Measurements from ENCODE around the gene SHH.
"Not testable (repeated sequence)": the region's sequence is repeated elsewhere in the genome, so short reads cannot be mapped to it uniquely, and the experiment has no call there.

Gene SHH

DNA sequence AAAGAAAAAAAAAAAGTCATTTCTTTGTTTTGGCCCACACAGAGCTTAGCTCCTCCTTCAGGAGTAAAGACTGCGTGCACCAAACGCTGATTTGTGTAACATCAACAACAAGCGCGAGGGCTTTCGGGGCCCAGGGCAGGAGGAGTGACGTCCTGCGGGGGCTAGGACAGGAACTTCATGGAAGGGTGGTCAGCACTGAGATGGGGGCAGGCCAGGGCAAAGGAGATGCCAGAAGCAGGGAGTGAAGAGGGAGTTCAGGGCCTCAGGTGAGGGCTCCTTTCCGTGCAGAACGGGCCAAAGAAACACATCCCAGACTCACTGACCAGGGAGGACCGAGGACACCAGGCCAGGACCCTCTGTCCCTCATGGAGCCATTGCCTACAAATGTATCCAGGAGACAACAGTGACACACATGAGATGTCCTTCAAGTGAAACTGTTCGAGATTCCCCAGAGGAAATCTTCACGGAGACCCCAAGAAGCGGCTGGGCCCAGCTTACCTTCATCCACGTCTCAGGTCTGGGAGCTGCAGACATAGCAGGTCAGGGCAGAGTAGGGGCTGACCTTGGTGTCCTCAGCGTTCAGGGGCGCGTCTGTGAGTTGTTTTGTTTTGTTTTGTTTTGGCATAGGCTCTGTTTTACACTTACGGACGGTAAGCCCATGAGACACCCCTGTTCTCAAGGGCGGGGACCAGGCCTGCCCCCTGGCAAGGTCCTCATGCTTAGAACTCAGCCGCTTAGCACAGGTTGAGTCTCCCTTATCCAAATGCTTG is 30.4 kb upstream of the SHH start:
- DNase-seq = no peak

GRCh38 chr7:155840909-155841308 is 28.6 kb upstream of the SHH start:
- no peak for DNase-seq

- DNase-seq = no peak
Measured at GRCh38 chr7:155840262-155840885, 28.1 kb upstream of the SHH start.

- no peak for DNase-seq
Measured at GRCh38 chr7:155839461-155839860, 27.2 kb upstream of the SHH start.

- not testable (repeated sequence) for DNase-seq
Measured at GRCh38 chr7:155838312-155838711, 26.0 kb upstream of the SHH start.

- DNase-seq = no peak
Measured at GRCh38 chr7:155837126-155837479, 24.8 kb upstream of the SHH start.

DNA sequence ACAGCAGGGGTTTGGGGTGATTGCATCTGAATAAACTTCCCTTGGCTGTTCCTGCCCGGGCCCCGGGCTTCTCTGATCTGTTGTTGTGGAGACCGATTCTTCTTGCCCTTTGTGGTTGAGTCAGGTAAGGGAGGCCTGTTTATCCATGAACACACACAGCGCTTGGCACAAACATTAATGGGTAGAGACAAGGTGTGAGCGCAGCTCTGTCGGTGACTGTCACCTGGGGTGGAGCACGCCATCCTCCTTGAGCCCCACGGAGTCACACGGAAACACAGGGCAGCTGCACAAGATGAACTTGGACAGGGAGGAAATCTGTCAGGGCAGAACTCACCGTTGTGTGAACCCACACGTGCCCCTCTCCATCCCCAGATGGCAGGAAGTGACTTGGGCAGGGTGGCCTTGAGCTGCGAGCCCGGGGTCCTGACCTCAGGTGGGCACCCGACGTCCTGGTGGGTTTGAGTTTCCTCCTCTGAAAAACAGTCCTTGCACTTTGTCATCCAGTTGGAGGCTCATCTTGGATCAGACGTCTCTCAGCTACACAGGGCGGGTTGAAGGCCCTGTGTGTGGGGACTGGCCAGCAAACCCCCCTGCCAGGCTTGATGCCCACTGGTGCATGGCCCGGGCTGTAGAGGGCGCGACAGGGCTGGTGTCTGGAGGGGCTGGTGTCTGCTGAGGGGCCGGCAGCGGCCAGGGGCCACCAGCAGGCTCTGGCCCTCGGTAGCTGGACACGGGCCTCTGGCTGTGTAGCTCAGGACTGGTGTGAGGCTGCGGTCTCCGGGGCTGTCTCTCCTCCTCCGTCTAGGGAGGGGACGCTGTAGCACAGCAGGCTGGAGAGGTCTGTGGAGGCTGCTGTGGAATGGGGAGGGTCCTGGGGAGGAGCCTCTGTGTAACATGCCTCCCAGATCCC is 24.2 kb upstream of the SHH start:
- DNase-seq = no peak

DNA sequence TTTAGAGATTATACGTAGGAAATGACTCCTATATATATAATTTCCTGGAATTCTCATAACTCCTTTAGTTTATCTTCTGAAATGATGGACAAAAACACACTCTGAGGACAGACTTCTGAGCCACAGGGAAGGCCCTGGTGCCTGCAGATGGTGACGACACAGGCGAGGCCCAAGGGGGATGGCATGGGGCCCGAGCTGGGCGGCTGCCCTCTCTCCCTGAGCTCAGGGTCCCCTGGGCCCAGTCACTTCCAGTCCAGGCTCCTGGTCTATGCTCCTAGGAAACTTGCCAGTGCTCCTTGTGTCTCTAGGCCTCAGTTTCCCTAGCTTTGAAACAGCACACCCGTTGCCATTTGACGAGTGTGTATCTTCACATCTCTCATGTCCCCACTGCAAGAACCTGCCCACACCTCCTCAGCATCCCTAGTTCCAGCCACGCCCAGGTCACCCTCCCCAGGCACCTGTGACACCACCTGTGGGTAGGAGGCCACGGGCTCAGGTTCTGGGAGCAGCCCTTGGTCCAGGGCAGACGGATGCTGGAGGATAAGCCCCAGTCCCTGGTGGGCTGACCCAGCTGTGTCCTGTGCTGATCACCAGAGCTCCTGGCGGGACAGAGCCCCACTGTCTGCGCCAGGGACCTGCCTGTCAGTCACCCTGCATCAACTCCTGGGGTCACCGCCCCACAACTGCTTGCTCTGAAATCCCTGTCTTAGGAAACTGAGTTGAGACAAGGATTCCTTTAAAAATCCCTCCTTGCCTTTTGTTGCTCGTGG is 23.4 kb upstream of the SHH start:
- DNase-seq = no peak

DNA sequence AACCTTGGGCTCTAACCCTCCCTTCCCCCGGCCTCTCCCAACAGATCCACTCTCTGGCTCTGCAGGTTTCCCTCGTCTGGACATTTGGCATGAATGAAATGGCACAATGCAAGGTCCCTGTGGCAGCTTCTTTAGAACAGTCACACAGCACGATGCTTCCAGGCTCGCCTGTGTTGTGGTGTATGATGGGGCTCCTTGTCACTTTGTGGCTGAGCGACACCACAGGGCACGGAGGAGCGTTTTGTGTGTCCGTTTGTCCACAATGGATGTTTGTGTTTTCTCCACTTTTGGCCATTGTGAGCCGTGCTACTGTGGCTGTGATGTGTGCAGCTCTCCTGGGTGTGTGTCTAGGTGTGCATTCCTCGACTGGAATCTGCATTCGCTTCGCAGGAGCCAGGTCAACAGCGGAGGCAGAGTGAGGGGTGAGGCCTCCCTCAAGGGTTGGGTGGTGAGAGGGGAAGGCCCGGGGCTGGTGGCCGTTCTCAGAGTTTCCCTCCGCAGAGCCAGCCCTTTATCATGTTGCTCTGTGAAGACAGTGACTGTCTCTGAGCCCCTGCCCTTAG is 22.3 kb upstream of the SHH start:
- DNase-seq = no peak

DNA sequence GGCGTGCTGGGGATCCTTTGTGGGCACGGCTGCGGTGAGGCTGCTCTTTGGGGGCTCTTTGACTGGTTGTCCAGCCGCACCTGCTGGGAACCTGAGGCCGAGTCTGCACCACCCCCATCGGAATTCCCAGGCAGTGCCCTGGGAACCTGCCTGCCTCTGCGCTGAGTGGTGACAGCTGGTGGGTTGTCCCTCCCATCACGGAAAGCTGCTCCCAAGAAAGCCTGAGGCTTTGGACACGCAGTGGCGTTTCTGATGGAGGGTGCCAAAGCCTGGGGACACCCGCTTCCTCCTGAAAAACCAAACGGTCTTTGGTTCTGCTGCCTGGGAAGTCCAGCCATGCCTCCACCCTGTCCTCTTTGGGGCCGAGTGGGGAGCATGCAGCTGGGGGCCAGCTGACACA is 21.4 kb upstream of the SHH start:
- DNase-seq = no peak

DNA sequence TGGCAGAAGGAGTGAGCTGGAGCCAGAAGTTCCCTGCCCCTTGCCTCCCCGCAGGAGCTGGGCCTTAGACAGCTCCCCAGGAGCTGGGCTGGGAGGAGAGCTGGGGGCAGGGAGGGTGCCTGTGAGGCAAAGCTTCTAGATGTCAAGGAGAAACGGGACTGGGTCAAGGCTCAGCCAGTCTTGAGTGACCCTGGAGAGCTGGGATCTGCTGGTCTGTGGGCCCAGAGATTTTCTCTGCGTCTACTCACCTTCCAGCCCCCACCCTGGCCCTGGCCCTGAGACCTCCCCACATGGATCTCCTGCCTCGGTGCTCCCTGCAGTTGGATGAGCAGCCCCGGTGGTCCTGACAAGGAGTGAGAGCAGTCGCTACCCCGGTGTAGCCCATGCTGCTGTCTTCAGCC is 20.3 kb upstream of the SHH start:
- DNase-seq = no peak

GRCh38 chr7:155831807-155832524 is 19.7 kb upstream of the SHH start:
- DNase-seq = no peak

- no peak for DNase-seq
Measured at GRCh38 chr7:155830961-155831806, 18.9 kb upstream of the SHH start.

DNA sequence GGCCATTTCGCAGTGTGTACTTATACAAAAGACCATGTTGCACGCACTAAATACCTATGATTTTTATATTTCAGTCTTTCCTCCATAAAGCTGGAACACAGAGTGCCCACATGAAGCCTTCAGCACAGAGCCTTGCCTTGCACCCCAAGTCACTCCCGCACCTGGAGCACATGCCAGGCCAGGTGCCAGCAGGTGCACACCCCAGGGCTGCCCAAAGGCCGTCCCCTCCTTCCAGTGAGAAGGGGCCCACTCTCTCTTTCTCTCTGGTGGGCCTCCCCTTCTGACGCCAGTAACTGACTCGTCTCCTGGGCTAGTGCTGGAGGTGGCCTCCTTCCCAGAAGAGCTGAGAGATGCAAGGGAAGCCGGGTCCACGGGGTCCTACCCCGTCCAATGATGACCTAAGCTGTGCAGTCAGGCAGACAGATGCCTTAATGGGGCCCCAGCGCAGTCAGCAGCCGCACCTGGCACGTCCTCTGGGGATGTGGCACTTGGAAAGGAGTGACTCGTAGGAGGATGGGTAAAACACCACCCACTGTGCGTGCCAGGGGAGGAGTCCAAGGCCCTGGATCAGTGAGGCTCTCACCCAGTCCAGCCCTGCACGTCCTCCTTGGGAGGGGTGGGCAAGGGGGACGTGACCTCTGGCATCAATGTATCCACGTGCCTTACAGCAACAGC is 17.7 kb upstream of the SHH start:
- DNase-seq = no peak

- DNase-seq = no peak
Measured at GRCh38 chr7:155825336-155825735, 13.1 kb upstream of the SHH start.

DNA sequence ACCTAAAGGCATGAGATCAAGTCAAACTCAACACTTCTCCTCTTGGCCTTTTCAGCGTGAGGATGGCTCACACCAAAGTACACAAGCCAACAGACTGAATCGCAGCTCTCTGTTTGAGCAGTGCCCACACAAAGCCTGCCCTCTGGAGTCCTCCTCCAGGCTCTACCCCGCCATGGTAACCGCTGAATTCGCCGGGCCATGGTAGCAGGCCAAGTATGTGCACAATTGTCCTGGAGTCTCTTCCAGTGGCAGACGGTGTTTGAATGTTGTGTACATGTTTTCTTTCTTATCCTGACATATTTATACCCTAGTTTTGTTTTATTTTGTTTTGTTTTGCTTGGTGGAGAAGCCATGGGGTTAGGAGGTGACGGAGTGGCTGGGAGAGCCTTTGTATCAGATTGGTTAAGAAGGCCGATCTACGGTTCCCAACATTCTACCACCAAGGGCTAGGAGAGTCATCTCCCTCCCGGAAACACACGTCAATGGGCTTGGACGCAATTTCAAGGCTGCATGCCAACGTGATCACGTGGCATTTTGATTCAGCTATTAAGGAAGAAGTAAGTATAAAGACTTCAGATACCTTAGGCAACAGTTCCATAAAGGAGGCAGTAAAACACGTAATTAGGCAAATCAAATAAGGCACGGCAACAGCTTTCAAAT is 12.1 kb upstream of the SHH start:
- DNase-seq = no peak

DNA sequence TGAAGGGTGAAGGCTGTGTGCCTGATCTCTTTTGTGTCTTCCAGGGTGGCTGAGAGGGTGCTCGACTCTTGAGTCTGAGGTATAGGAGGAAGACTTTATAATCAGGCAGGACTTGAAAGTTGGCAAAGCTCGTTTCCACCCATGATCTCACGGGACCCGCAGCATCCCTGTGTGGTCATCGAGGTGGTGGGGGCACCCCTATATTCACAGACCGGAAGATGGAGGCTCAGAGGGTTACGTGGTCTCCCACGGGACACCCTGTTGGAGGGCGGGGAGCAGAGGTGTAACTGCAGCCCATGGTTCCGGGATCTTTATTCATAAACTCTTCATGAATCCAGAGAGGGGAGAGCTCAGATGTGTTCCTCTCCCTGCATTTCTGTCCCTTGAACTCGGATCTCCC is 9.6 kb upstream of the SHH start:
- no peak for DNase-seq

DNA sequence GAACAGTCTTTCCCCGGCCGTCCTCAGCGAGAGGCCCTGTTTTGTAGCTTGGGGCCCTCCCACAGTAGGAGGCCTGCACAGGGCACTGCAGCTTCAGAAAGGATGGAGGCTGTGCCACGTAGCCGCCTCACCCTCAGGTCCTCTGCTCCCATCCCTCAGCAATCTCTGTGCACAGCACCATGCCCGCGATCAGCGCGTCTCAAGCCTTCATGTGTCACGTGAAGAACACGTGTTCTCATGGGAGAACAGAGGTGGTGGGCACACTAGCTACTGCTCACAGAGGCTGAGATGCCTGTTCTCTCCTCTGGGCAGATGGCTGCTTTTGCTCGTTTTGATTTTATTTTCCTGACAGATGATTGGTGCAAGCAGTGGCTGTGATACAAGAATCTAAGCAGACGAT is 8.5 kb upstream of the SHH start:
- no peak for DNase-seq

GRCh38 chr7:155820246-155820645 is 8.0 kb upstream of the SHH start:
- no peak for DNase-seq

DNA sequence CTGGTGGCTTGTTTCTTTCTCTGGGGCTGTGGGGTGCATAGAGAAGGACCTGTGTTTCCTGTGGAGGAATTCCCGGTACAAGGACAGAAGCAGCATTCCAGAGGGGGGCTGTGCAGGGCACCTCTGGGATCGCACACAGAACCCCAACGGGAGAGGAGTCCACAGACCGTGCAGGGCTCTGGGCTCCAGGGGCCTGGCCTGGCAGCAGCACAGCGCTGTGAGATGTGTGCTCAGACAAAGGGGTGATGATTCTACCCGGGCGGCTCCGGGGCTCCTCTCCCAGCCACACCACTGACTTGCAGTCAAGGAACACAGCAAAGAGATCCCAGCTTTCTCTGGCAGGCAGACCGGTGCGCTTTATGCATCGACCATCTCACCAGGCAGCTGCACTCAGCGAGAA is 6.9 kb upstream of the SHH start:
- no peak for DNase-seq
